ENCODE data around the gene PDE6B. TPM values are rescaled to one million over a fixed set of nuclear protein-coding genes. Genes with fewer than 3 reads are reported as not detected.
"Not testable (repeated sequence)": the region's sequence is repeated elsewhere in the genome, so short reads cannot be mapped to it uniquely, and the experiment has no call there.

PDE6B gene
- not detected in 2 replicates for total RNA-seq (2014; rRNA removed; shearing (Covaris generic))
- polyA plus RNA-seq (2015; cell fraction: cytosol; rRNA removed) = 0.23 and 3.5 TPM in 2 replicates
- polyA plus RNA-seq (2015; cell fraction: nucleus; rRNA removed) = not detected in 2 replicates

DNA sequence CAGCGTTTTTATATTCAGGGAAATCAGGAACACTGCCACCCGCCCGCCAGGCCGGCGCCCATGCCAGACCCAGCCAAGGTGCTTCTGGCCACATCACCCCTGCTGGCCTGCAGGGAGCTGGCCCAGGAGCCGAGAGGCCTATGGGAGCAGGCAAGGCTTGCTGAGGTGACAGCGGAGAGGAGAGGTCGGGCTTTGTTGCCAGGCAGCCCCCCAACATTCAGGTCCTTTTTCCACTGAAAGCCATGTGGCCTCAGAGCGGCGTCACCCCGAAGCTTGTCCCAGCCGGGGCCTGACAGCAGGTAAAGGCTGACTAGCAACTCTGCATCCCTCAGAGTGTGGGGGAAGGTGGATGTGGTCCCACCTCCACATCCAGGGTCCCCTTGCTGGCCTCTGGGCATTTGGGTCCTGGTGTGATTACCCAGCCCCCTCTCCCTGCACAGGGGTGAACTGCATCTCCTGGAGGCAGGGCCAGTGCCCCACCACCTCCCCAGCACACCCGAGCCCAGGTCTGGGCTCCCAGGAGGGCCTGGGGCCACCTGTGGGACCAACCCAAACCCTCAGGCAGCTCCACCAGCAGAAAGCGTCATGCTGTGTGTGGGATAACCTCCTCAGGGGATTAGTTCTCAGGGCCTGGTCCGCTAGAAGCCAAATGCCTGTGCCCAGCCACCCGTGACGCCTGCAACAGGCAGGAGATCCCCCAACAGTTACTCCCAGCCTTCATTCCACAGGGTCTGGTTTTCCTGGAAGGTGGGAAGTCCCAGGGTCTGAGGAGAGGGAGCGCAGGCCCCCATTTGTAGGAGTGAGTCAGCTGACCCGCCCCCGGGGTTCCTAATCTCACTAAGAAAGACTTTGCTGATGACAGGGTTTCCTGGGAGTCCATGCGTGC, at the start of gene PDE6B:
PDE6B (plus strand) TSS at position 869 of the 886 bp plus-strand sequence. CDS start 54 bp downstream, outside the sequence.
- no peak for DNase-seq (ENCODE audit: low read depth, low spot score)
- in situ Hi-C loops (cut with HindIII; ENCODE audit: low pct_unique_long_range_greater_than_20kb, low sequenced_read_pairs) = no loop called here

DNA sequence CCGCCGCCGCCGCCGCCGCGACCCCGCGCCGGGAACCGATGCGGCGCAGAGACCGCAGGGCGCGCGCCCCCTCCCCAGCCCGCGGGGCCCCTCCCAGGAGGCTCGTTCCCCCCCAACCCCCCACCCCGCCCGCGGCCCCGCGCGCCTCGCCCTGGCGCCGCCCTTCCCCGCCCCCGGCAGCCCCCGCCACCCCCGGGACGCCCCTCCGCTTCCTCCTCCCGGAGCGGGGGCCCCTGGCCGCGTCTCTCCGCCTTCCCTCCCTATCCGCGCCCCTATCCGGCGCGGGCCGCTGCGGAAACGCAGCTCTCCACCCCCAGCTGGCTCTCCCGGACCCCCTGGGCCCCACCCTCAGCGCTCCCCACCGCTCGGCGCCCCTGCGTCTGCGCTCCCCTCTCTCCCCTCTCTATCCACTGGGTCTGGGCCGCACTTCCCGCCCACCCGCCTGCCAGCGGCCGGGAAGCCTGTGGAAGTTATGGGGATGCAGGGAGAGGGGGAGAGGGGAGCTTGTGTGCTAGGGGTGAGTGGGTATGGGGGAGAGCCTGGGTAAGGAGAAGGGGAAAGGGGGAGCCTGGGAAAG, 49.0 kb upstream of the PDE6B start, which contains the start of gene TMEM271:
TMEM271 (minus strand) TSS at position 51 of the 577 bp plus-strand sequence. CDS start 233 bp downstream, outside the sequence.
- in situ Hi-C loops (cut with HindIII; ENCODE audit: low pct_unique_long_range_greater_than_20kb, low sequenced_read_pairs) = no loop called here
- no peak for DNase-seq (ENCODE audit: low read depth, low spot score)

DNA sequence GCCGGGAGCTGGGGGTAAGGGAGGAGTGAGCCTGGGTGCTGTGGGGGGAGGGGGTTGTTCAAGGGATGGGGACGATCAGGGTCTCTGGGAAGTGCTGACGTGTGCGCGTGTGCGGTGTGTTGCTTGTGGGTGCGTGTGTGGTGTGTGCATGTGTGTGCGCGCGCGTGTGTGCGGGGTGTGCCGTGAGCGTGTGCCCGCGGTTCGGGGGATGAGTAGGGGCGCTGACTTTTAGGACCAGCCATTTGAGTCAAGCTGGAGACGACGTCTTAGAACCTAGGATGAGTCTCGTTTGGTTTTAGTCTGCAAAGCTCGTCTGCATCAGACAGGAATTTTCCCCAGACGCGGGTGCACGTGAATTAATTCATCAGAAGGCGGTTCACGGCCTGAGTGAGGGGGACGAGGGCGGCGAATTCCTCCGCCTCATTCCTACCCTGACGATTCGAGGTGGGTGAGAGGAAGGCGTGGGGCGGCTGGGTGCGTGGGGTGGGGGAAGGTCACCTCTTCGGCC, 48.3 kb upstream of the PDE6B start:
- in situ Hi-C loops (cut with HindIII; ENCODE audit: low pct_unique_long_range_greater_than_20kb, low sequenced_read_pairs) = no loop called here
- DNase-seq (ENCODE audit: low read depth, low spot score) = no peak

DNA sequence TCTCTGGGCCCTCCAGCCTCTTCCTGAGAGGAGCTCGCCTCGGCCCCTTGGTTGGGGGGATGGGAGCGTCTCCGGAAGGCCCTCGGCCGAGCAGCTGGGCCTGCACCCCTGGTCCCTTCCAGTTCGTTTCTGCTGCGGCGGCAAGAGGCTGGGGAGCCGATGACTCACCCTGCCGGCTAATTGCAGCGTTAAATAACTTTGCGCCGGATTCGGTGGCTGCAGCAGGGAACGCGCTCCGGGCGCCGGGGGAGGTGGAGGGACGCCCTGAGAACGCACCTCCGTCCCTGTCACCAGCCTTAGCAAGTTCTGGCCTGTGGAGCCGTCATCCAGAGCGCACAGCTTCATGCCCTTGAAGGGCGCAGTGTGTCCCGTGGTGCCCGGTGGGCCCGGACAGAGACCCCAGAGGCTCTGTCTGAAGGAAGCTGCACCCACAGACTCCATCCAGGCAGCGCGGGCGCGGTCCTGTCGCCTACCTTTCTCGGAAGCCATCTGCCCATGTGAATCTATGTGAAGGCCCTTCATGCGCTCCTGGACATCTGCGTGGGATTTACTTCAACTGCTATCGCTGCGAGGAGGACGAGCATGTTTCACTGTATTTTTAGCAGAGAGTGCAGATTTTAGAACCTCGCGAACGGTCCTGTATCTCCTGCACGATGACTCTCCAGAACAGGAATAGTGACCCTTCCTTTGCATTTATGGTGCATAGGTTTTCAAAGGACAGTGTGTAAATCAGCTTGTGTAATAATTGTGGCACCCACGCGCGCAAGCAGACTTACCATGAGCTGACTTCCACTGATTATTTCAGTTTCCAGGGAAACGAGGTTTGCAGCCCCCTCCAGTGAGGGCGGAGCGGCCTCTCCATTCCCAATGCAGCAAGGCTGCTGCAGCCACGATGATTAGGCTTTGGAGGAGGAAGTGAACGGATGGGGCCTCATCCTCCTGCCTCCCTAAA, 47.6 kb upstream of the PDE6B start:
- no peak for DNase-seq (ENCODE audit: low read depth, low spot score)
- in situ Hi-C loops (cut with HindIII; ENCODE audit: low pct_unique_long_range_greater_than_20kb, low sequenced_read_pairs) = no loop called here

DNA sequence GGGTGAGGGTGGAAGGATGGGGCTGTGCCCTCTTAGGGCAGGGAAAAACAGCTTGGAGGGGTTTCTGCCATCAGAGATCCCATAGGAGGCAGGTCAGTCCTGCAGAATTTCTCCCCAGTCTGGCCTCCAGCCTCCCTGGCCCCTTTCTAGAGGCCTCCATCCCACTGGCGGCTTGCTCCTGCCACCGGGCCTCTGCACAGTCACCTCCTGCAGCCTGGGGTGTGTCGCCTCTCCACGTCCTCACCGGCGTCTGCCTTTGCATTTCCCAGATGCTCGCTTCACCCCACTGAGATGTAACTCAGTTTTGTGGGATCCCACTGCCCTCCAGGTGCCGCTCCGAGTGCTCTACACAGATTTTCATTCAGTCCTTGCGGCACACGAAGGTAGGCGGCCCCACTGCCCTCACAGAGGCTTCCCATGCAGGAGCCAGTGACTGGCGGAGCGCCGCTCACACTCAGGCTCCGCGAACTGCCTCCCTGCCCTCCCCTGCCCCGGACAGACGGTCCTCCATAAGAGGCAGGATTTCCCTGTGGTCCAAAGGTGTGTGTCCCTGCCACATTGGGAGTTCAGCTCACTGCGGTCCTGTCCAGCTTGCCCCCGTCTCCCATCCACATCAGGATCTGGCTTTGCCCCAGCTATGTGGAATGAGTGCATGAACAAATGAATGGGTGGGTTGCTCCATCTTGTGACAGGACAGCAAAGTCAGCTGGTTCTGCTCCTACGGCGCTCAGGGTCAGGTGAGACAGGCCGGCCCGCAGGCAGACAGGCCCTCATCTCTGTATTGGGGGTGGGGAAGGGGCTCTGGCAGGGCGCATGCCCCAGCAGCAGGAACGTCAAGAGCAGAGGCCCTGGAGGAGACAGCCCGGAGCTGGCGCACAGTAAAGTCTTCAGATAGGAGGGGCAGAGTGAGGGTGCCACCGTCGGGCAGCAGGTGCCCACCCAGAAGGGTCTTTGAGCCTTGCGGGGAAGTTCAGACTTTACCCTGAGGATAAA, 46.6 kb upstream of the PDE6B start:
- in situ Hi-C loops (cut with HindIII; ENCODE audit: low pct_unique_long_range_greater_than_20kb, low sequenced_read_pairs) = no loop called here
- DNase-seq (ENCODE audit: low read depth, low spot score) = no peak

DNA sequence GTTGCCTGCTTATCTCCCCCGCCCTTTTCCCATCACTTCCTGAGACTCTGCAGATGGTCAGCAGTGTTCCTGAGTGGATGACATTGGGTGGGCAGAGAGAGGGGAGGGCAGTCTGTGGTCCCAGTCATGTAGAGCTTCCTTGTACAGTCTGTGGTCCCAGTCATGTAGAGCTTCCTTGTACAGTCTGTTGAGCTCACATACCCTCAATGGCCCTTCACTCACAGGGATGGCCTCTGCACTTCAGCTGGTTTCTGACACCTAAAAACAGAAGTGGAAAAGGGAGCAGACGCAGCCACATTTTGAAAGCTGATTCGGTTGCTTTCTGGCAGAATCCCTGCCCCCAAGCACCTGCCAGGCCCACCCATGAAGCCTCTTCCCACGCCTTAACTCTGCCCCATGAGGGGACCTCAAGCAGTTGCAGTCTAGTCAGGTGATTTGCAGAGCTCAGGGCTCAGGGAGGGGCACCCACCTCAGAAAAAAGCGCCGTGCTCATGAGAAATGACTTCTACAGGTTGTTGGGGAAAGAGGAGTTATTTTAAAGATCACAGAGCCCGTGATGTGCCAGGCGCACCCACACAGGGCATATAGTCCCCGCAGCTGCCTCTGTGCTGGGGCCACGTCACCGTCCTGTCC, 45.7 kb upstream of the PDE6B start:
- no peak for DNase-seq (ENCODE audit: low read depth, low spot score)
- in situ Hi-C loops (cut with HindIII; ENCODE audit: low pct_unique_long_range_greater_than_20kb, low sequenced_read_pairs) = no loop called here

DNA sequence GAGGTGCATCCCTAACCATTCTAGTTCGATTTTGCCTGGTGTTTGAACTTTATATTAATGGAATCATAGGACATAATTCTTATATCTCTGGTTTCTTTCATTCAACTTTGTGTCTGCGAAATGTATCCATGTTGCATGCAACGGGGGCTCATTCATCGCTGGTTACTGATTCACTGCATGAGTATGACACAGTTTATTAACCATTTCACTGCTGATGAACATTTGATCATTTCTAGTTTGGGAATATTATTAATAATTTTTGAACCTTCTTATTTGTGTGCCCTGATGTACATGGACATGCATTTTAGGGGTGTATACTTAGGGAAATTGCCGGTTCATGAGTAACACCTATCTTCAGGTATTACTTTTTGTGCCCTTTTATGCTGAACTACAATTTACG, 44.2 kb upstream of the PDE6B start:
- no peak for DNase-seq (ENCODE audit: low read depth, low spot score)
- in situ Hi-C loops (cut with HindIII; ENCODE audit: low pct_unique_long_range_greater_than_20kb, low sequenced_read_pairs) = no loop called here

DNA sequence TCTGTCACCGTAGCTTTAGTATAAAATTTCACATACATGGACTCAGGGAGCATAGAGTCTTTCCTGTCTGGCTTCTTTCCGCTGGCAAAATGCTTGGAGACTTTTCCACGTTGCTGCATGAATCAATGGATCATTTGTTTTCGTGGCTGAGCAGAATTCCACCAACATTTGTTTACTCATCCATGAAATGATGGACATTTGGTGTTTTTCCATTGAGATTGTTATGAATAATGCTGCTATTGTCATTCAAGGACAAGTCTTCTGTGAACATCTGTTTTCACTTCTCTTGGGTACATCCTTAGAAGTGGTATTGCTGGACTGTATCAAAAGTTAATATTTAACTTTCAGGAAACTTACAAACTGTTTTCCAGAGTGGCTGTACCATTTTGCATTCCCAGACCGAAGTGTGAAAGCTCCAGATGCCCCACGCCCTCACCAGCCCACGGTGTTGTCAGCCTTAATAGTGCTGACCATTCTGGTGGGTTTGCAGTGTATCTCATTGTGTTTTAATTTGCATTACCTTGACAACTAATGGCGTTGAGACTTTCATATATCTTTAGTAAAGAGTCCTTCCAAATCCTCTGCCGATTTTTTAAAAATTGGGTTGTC, 43.5 kb upstream of the PDE6B start:
- DNase-seq (ENCODE audit: low read depth, low spot score) = peak; percentile 37
- in situ Hi-C loops (cut with HindIII; ENCODE audit: low pct_unique_long_range_greater_than_20kb, low sequenced_read_pairs) = no loop called here

DNA sequence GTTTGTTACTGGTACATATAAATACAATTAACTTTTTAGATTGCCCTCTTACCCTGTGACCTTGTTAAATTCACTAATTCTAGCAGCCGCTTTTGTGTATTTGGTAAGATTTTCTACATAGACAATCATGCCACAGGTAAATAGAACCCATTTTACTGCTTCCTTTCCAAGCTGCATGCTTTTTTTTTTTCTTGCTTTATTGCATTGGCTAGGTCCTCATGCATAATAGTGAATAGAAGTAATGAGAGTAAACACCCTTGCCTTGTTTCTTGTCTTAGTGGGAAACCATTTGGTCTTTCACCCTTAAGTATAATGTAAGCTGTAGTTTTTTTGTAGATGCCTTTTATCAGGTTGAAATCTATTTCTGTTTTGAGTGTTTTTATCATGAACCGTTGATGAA, 41.6 kb upstream of the PDE6B start:
- in situ Hi-C loops (cut with HindIII; ENCODE audit: low pct_unique_long_range_greater_than_20kb, low sequenced_read_pairs) = no loop called here
- no peak for DNase-seq (ENCODE audit: low read depth, low spot score)

DNA sequence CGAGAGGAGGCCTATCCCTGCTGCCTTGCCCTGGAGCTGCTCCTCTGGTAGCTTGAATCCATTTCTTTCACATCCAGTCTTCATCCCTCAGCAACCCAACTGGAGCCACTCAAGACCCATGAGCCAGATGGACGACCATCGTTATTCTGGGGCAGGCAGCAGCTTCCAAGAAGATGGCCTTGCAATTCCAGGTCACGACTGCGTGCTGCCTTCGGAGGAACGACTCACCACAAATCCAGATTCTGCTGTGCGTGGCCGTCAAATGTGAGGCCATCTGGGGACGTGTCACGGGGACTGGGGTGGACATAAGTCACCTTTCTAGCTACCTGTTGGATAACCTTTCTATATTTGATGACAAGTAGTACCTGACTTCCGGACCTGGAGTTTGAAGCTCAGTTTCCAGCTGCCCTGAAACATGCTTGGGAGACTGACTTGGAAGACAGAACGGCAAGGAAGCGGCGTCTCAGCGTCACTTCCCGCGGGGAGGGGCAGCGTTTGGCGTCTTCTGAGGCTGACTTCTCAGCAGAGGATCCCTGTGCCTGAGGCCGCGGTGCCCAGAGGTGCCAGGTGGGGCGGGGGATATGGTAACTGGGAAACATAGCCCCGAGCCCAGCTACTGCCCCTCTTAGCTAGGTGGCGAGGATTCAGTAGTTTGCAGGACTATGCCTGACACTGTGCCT, 37.6 kb upstream of the PDE6B start:
- no peak for DNase-seq (ENCODE audit: low read depth, low spot score)
- in situ Hi-C loops (cut with HindIII; ENCODE audit: low pct_unique_long_range_greater_than_20kb, low sequenced_read_pairs) = no loop called here

DNA sequence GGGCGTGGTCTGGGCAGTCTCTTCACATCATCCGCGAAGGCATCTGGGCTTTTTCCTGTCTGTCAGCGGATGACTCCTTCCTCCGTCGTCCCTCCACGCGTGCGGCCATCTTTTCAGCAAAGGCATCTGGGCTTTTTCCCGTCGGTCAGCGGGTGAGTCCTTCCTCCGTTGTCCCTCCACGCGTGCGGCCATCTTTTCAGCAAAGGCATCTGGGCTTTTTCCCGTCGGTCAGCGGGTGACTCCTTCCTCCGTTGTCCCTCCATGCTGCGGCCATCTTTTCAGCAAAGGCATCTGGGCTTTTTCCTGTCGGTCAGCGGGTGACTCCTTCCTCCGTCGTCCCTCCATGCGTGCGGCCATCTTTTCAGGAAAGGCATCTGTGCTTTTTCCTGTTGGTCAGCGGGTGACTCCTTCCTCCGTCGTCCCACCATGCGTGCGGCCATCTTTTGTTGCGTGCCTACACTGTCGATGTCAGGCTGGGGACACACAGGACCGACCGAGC, 37.0 kb upstream of the PDE6B start:
- in situ Hi-C loops (cut with HindIII; ENCODE audit: low pct_unique_long_range_greater_than_20kb, low sequenced_read_pairs) = no loop called here
- no peak for DNase-seq (ENCODE audit: low read depth, low spot score)

DNA sequence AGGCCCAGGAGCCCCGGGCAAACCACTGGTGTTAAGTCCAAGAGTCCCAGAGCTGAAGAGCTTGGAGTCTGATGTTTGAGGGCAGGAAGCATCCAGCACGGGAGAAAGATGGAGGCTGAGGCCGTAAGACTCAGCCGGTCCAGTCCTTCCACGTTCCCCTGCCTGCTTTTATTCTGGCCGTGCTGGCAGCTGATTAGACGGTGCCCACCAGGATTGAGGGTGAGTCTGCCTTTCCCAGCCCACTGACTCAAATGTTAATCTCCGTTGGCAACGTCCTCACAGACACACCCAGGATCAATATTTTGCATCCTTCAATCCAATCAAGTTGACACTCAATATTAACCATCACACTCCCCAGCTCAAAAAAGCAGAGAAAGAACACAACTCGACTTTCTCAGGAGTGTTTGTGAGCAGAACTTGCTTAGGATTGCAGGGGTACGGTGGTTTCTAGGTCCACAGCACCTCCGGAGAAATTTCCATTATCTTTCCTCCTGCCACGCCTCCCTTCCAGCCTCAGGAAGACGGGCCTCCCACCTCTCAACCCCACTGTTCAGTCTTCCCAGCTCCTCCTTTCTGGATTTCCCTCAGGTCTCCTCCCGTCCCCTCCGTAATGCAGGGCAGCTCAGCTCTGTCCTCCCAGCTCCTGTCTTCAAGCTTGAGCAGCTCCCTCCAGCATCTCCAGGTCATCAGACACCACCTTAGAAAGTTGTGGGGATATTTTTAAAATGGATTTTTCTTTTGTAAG, 36.0 kb upstream of the PDE6B start:
- no peak for DNase-seq (ENCODE audit: low read depth, low spot score)
- in situ Hi-C loops (cut with HindIII; ENCODE audit: low pct_unique_long_range_greater_than_20kb, low sequenced_read_pairs) = no loop called here

DNA sequence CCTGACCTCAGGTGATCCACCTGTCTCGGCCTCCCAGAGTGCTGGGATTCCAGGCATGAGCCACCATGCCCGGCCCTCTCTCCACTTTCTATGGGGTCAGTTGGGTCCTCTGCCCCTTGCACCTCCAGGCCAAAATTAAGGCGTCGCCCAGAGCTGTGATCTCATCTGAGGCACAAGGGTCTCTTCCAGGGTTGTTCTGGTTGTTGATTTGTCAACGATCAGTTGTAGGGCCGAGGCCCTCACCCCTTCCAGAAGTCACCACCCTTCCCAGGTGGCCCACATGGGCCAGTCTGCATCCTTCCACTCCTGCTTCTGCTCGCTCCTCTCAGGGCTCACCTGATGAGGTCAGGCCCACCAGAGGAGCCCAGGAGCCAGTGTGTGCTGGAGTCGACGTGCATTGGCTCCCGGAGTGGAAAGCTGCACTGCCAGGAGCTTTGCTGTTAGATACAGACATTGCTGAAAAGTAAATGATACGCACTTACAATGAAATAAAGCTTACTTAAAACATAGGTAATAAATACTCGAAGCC, 35.0 kb upstream of the PDE6B start:
- in situ Hi-C loops (cut with HindIII; ENCODE audit: low pct_unique_long_range_greater_than_20kb, low sequenced_read_pairs) = no loop called here
- no peak for DNase-seq (ENCODE audit: low read depth, low spot score)

DNA sequence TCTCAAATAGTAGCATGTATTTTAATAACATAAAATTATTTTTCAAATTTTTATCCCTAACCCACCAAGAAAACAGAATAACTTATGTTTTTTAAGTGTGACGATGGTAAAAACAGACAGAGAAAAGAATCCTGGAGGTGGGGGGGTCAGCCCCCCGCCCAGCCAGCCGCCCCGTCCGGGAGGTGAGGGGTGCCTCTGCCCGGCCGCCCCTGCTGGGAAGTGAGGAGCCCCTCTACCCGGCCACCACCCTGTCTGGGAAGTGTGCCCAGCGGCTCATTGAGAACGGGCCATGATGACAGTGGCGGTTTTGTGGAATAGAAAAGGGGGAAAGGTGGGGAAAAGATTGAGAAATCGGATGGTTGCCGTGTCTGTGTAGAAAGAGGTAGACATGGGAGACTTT, 33.2 kb upstream of the PDE6B start:
- in situ Hi-C loops (cut with HindIII; ENCODE audit: low pct_unique_long_range_greater_than_20kb, low sequenced_read_pairs); DNase-seq (ENCODE audit: low read depth, low spot score): not testable (repeated sequence)

Measured in SK-MEL-5 (cell line).